IMR-90 (cell line): ENCODE results near the gene RGS5. TPM values are rescaled to one million over a fixed set of nuclear protein-coding genes. Genes with fewer than 3 reads are reported as not detected.

ENCODE experiments used
- ATAC-seq: fragments of 200-7000 bp; cut with Tn5 transposase; 2 replicates; pipeline ENCODE4 v1.9.1; 2020; ENCODE audit warnings: low read depth, mild to moderate bottlenecking, moderate library complexity
- BruUV-seq: library from RNA; stranded (reverse); fragments of 400-500 nt; replicated peaks from 2 replicates; lab custom pipeline; 2021; lab: Mats Ljungman, UMichigan
- CTCF ChIA-PET: fragments of 300-600 bp; formaldehyde crosslinking; extraction: SDS; loops from one replicate; lab custom pipeline; 2021; ENCODE audit warnings: antibody characterized with exemption; lab: Yijun Ruan, JAX
- POLR2A ChIA-PET: fragments of 300-600 bp; sonication (Branson Sonifier 250); formaldehyde crosslinking; loops from one replicate; lab custom pipeline; 2022; ENCODE audit warnings: antibody characterized with exemption; ENCODE audit not compliant: unreplicated experiment; lab: Charles Lee
- DNase-seq: peaks from one replicate; pipeline ENCODE4 v3.0.0; 2013
- H2AFZ ChIP-seq: replicated peaks from 2 replicates; pipeline ENCODE3; 2013; ENCODE audit warnings: low read length, mild to moderate bottlenecking; ENCODE audit not compliant: poor library complexity
- H2AK5ac ChIP-seq: 2 replicates; pipeline ENCODE4 v1.6.1; 2013; ENCODE audit warnings: low read depth, low read length, inconsistent platforms
- H2AK9ac ChIP-seq: replicated peaks from 2 replicates; pipeline ENCODE3; 2013; ENCODE audit warnings: mild to moderate bottlenecking, low read depth, low read length, moderate library complexity; ENCODE audit not compliant: poor library complexity
- H2BK120ac ChIP-seq: 2 replicates; pipeline ENCODE4 v1.6.1; 2013; ENCODE audit warnings: low read depth, low read length, inconsistent platforms
- H2BK15ac ChIP-seq: 3 replicates; pipeline ENCODE4 v1.6.1; 2013; ENCODE audit warnings: low read depth, low read length, inconsistent platforms
- H2BK20ac ChIP-seq: 2 replicates; pipeline ENCODE4 v1.6.1; 2013; ENCODE audit warnings: low read depth, mild to moderate bottlenecking, inconsistent platforms, low read length, moderate library complexity
- H2BK5ac ChIP-seq: 2 replicates; pipeline ENCODE4 v1.6.1; 2013; ENCODE audit warnings: mild to moderate bottlenecking, low read depth, low read length, inconsistent platforms; ENCODE audit not compliant: poor library complexity, severe bottlenecking
- H3K14ac ChIP-seq: replicated peaks from 2 replicates; pipeline ENCODE4 v1.6.1; 2013; ENCODE audit warnings: low read depth, low read length, inconsistent platforms
- H3K18ac ChIP-seq: 2 replicates; pipeline ENCODE4 v1.6.1; 2013; ENCODE audit warnings: low read depth, low read length, control low read depth
- H3K23ac ChIP-seq: 2 replicates; pipeline ENCODE4 v1.6.1; 2013; ENCODE audit warnings: low read depth, low read length, inconsistent platforms
- H3K27ac ChIP-seq: 2 replicates; pipeline ENCODE4 v1.5.1; 2013; ENCODE audit warnings: mild to moderate bottlenecking, control low read depth, low read length; ENCODE audit not compliant: insufficient read depth
- H3K27me3 ChIP-seq: 2 replicates; pipeline ENCODE4 v1.6.1; 2013; ENCODE audit warnings: low read length; ENCODE audit not compliant: control insufficient read depth, insufficient read depth
- H3K36me3 ChIP-seq: 2 replicates; pipeline ENCODE4 v1.6.1; 2013; ENCODE audit warnings: low read length, mixed read lengths; ENCODE audit not compliant: control insufficient read depth, insufficient read depth
- H3K4ac ChIP-seq: 2 replicates; pipeline ENCODE4 v1.6.1; 2013; ENCODE audit warnings: low read depth, low read length, inconsistent platforms
- H3K4me1 ChIP-seq: 2 replicates; pipeline ENCODE4 v1.6.1; 2013; ENCODE audit warnings: low read length, mixed read lengths; ENCODE audit not compliant: control insufficient read depth, insufficient read depth
- H3K4me2 ChIP-seq: 2 replicates; pipeline ENCODE4 v1.6.1; 2013; ENCODE audit warnings: low read depth, mild to moderate bottlenecking, control low read depth, low read length, moderate library complexity
- H3K4me3 ChIP-seq: 2 replicates; pipeline ENCODE4 v1.5.1; 2013; ENCODE audit warnings: low read depth, mild to moderate bottlenecking, control low read depth, low read length, moderate library complexity; ENCODE audit not compliant: insufficient read depth
- H3K56ac ChIP-seq: 2 replicates; pipeline ENCODE4 v1.6.1; 2013; ENCODE audit warnings: low read length, inconsistent platforms; ENCODE audit not compliant: insufficient read depth; ENCODE audit errors: extremely low read depth
- H3K79me1 ChIP-seq, 2 experiments: 2 replicates each; pipeline ENCODE4 v1.6.1; 2013; ENCODE audit warnings: low read length in 2 of 2, inconsistent platforms in 1 of 2, low read depth in 1 of 2
- H3K9ac ChIP-seq: 2 replicates; pipeline ENCODE4 v1.6.1; 2013; ENCODE audit warnings: low read depth, low read length, control low read depth
- H3K9me1 ChIP-seq: 2 replicates; pipeline ENCODE4 v1.6.1; 2013; ENCODE audit warnings: low read length, inconsistent platforms; ENCODE audit not compliant: insufficient read depth
- H3K9me3 ChIP-seq: 2 replicates; pipeline ENCODE4 v1.6.1; 2013; ENCODE audit warnings: low read length; ENCODE audit not compliant: control insufficient read depth, insufficient read depth
- H4K20me1 ChIP-seq: 2 replicates; pipeline ENCODE4 v1.6.1; 2013; ENCODE audit warnings: low read length, inconsistent platforms; ENCODE audit not compliant: insufficient read depth
- H4K5ac ChIP-seq: 2 replicates; pipeline ENCODE4 v1.6.1; 2013; ENCODE audit warnings: mild to moderate bottlenecking, low read depth, low read length, control low read depth
- H4K8ac ChIP-seq, 2 experiments: 2 replicates each; pipeline ENCODE4 v1.6.1; 2013; ENCODE audit warnings: low read depth in 2 of 2, low read length in 2 of 2, control low read depth in 1 of 2, inconsistent platforms in 1 of 2
- H4K91ac ChIP-seq: 2 replicates; pipeline ENCODE4 v1.6.1; 2013; ENCODE audit warnings: low read depth, low read length, inconsistent platforms; ENCODE audit not compliant: insufficient read depth
- MAZ ChIP-seq: IDR thresholded peaks from 2 replicates; pipeline ENCODE4 v1.6.1; 2012; ENCODE audit warnings: low read depth, mild to moderate bottlenecking, low read length, improper control_type of control experiment, moderate library complexity, borderline replicate concordance
- NFE2L2 ChIP-seq: fragments of 150-350 bp; IDR thresholded peaks from 2 replicates; pipeline ENCODE4 v1.6.1; 2016; ENCODE audit warnings: low read depth, mild to moderate bottlenecking, low read length
- POLR2A ChIP-seq: IDR thresholded peaks from 2 replicates; pipeline ENCODE4 v1.6.1; 2012; ENCODE audit warnings: mild to moderate bottlenecking, low read depth, low read length
- RFX5 ChIP-seq: IDR thresholded peaks from 2 replicates; pipeline ENCODE4 v1.8.0; 2012; ENCODE audit warnings: low read depth, mild to moderate bottlenecking, low read length, moderate library complexity
- SMC3 ChIP-seq: fragments of 150-350 bp; IDR thresholded peaks from 2 replicates; pipeline ENCODE4 v1.6.1; 2016; ENCODE audit warnings: low read depth, mild to moderate bottlenecking, antibody characterized with exemption, low read length, moderate library complexity
- WGBS, 2 experiments: methylation state at CpG; one replicate each; pipeline versions ENCODE4 v1.1.5 to v1.1.7; 2013; ENCODE audit warnings: missing lambda C conversion rate in 2 of 2; ENCODE audit not compliant: insufficient read length in 1 of 2; ENCODE audit errors: extremely low coverage in 2 of 2; 5-methylcytosine and 5-hydroxymethylcytosine counted together
- dilution Hi-C: fragments of 300-500 bp; cut with HindIII; formaldehyde crosslinking; loops from one replicate; pipeline ENCODE4 v1.14.3; 2018; ENCODE audit warnings: low sequenced_read_pairs; ENCODE audit not compliant: unreplicated experiment
- in situ Hi-C: fragments of 300-500 bp; cut with MboI; formaldehyde crosslinking; loops from 3 replicates; pipeline ENCODE4 v1.14.3; 2019; ENCODE audit warnings: low sequenced_read_pairs, inconsistent platforms, mixed read lengths
- intact Hi-C: fragments of 100-400 bp; cut with micrococcal nuclease; formaldehyde crosslinking; loops from 2 replicates; pipeline ENCODE4 v1.10.0; 2022
- polyA plus RNA-seq, 3 experiments: library from polyadenylated mRNA; depleted of rRNA; stranded (reverse); fragments of >200 nt; gene quantifications; 2 replicates each; pipeline ENCODE4 v1.2.3, GENCODE V29; 2012; ENCODE audit warnings: low replicate concordance in 1 of 3
- total RNA-seq: library from RNA; depleted of rRNA; stranded (reverse); fragments of >200 nt; gene quantifications from 2 replicates; pipeline ENCODE4 v1.2.3, GENCODE V29; 2012

RGS5 gene
- total and polyA plus RNA-seq, 2 of the 4 experiments (the other 2 are of a cell fraction): 21.4 to 40.0 TPM

GRCh38 chr1:163120372-163120771 is 82.3 kb downstream of the RGS5 start:
- no TSS peak for BruUV-seq
- no peak overlapping the region for H3K27ac ChIP-seq
- H3K18ac ChIP-seq: no peak overlapping the region
- H4K91ac ChIP-seq: no peak overlapping the region
- no peaks in the 10 kb centered on the region for H3K4me1 ChIP-seq
- no peak overlapping the region for H3K9ac ChIP-seq
- H2BK120ac ChIP-seq: no peak overlapping the region
- H2BK15ac ChIP-seq: no peak overlapping the region
- no peak overlapping the region for H3K23ac ChIP-seq
- dilution Hi-C loops (no loop called here), intact Hi-C loops (no loop called here), in situ Hi-C loops (no loop called here)
- no peak overlapping the region for H3K4ac ChIP-seq
- no peak overlapping the region for H4K5ac ChIP-seq
- H4K20me1 ChIP-seq: no peaks in the 10 kb centered on the region
- CTCF ChIA-PET: no interaction called here
- no peak overlapping the region for H2AFZ ChIP-seq
- H3K27me3 ChIP-seq: no peaks in the 10 kb centered on the region
- TF ChIP-seq RFX5: no peak
- no peak for TF ChIP-seq POLR2A
- TF ChIP-seq SMC3: no peak
- no peak for TF ChIP-seq MAZ
- TF ChIP-seq NFE2L2: no peak
- H3K14ac ChIP-seq: no peak overlapping the region
- no peak overlapping the region for H4K8ac ChIP-seq
- H3K9me1 ChIP-seq: 0 out of 2 replicates have a peak, but pooled peaks cover 3% of the 10 kb centered on the region
- no peaks in the 10 kb centered on the region for H3K79me1 ChIP-seq
- no CpG with 5 or more reads among the region's 1 CpG for WGBS, 2 experiments
- no peak overlapping the region for H2AK9ac ChIP-seq
- no peak overlapping the region for H2AK5ac ChIP-seq
- H3K36me3 ChIP-seq: no peaks in the 10 kb centered on the region
- ATAC-seq: no peak
- H3K4me2 ChIP-seq: no peak overlapping the region
- POLR2A ChIA-PET: no interaction called here
- no peaks in the 10 kb centered on the region for H3K9me3 ChIP-seq
- no peak for DNase-seq
- H2BK20ac ChIP-seq: no peak overlapping the region
- H3K56ac ChIP-seq: no peak overlapping the region
- no peak overlapping the region for H2BK5ac ChIP-seq
- no peak overlapping the region for H3K4me3 ChIP-seq
